Peyer's patch (tissue), 4 donors: ENCODE data around the gene CSH1.

Experiments
- POLR2A ChIP-seq, 2 donors: fragments of 450-650 bp; IDR thresholded peaks; one replicate each; pipeline ENCODE4 v1.5.1; 2017; ENCODE audit warnings: antibody characterized with exemption in 2 of 2, mild to moderate bottlenecking in 2 of 2, moderate library complexity in 2 of 2
- TF ChIP-seq, protein P1 (sequence below), 6 experiments: fragments of 450-650 bp in 4 of 6; fragments of 200-600 bp in 2 of 6; sonication (generic) in 1 of 6; IDR thresholded peaks; one replicate each; pipeline ENCODE4 v1.5.1; 2017 to 2019; ENCODE audit warnings: antibody characterized with exemption in 6 of 6, mild to moderate bottlenecking in 3 of 6, moderate library complexity in 1 of 6

GRCh38 chr17:63931981-63932561 lies 35.7 kb upstream of the CSH1 start, which contains the start of gene CD79B:
- TF ChIP-seq, protein P1, sequence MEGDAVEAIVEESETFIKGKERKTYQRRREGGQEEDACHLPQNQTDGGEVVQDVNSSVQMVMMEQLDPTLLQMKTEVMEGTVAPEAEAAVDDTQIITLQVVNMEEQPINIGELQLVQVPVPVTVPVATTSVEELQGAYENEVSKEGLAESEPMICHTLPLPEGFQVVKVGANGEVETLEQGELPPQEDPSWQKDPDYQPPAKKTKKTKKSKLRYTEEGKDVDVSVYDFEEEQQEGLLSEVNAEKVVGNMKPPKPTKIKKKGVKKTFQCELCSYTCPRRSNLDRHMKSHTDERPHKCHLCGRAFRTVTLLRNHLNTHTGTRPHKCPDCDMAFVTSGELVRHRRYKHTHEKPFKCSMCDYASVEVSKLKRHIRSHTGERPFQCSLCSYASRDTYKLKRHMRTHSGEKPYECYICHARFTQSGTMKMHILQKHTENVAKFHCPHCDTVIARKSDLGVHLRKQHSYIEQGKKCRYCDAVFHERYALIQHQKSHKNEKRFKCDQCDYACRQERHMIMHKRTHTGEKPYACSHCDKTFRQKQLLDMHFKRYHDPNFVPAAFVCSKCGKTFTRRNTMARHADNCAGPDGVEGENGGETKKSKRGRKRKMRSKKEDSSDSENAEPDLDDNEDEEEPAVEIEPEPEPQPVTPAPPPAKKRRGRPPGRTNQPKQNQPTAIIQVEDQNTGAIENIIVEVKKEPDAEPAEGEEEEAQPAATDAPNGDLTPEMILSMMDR (IDR thresholded peaks at IDR 0.05), result no peak
- TF ChIP-seq POLR2A (IDR thresholded peaks at IDR 0.05), result no peak
